ELF-1 (cell line): ENCODE results near the gene IL21.
"Not testable (repeated sequence)": the region's sequence is repeated elsewhere in the genome, so short reads cannot be mapped to it uniquely, and the experiment has no call there.

ENCODE experiments used
- DNase-seq: peaks from one replicate; pipeline ENCODE4 v3.0.0-alpha.2; 2016; ENCODE audit warnings: low read depth, low spot score

IL21 gene

DNA sequence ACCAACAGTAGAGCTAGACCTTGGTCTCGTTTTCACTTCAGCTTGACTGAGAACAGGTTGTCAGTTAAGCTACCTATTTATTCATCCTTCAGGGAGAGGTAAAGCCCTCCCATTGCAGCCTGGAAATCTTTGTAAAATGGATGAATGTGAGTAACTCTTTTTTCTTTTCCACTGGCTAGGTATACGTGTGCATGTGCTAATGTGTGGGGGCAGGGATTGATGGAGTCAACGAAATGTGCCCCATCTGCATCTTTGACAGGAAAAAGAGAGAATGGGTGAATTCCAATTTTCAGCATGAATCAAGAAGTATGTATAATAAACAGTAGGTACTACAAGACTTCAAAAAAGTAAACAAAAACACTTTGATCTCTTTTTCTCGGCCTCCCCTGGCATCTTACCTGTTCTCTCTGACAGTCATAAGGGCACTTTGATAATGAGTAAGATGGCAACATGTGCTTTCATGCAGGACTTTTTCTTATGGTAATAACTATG is at the start of gene IL21:
Gene IL21 (minus strand): TSS at position 51 of the 492 bp plus-strand sequence. CDS start 55 bp downstream, outside the sequence.
- DNase-seq = no peak

DNA sequence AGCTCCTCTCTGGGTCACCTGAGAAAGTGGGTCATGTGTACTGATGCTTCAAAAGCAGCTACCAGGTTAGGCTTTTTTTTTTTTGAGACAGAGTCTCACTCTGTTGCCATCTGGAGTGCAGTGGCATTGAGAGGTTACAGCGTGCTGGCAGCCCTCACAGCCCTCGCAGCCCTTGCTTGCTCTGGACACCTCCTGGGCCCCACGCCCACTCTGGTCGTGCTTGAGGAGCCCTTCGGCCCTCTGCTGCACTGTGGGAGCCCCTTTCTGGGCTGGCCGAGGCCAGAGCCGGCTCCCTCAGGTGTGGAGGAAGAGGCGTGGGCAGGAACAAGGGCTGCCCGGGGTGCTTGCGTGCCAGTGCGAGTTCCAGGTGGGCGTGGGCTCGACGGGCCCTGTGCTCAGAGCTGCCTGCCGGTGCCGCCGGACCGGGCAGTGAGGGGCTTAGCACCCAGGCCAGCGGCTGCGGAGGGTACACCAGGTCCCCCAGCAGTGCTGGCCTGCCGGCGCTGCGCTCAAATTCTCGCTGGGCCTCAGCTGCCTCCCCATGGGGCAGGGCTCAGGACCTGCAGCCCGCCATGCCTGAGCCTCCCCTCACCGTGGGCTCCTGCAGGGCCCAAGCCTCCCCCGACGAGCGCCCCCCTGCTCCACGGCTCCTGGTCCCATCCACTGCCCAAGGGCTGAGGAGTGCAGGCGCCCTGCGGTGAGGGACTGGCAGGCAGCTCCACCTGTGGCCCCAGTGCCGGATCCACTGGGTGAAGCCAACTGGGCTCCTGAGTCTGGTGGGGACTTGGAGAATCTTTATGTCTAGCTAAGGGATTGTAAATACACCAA is 49.3 kb upstream of the IL21 start:
- DNase-seq = no peak

- no peak for DNase-seq
Measured at GRCh38 chr4:122668241-122668640, 47.4 kb upstream of the IL21 start.

GRCh38 chr4:122666527-122667245 is 45.8 kb upstream of the IL21 start:
- DNase-seq = no peak

- DNase-seq = no peak
Measured at GRCh38 chr4:122665161-122665929, 44.5 kb upstream of the IL21 start.

- DNase-seq = no peak
Measured at GRCh38 chr4:122663814-122664610, 43.1 kb upstream of the IL21 start.

- no peak for DNase-seq
Measured at GRCh38 chr4:122663291-122663690, 42.4 kb upstream of the IL21 start.

DNA sequence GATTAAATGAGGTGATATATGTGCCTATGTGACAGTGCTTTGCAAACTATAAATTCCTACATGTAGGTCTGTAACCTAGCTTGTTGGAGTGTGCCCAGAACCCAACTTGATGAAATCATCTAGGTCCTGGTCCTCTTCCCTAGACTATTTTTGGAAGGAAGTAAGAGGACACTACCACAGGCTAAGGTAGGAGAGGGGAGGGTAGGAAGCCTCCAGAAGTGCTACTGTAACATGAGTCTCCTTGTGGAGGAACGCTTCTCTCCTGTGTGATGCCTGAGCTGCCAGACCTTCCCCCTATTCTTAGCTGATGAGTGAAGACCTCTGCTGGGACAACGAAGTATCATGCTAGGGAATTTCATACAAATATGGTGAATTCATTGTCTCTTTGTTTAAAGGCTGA is 41.8 kb upstream of the IL21 start:
- DNase-seq = no peak

DNA sequence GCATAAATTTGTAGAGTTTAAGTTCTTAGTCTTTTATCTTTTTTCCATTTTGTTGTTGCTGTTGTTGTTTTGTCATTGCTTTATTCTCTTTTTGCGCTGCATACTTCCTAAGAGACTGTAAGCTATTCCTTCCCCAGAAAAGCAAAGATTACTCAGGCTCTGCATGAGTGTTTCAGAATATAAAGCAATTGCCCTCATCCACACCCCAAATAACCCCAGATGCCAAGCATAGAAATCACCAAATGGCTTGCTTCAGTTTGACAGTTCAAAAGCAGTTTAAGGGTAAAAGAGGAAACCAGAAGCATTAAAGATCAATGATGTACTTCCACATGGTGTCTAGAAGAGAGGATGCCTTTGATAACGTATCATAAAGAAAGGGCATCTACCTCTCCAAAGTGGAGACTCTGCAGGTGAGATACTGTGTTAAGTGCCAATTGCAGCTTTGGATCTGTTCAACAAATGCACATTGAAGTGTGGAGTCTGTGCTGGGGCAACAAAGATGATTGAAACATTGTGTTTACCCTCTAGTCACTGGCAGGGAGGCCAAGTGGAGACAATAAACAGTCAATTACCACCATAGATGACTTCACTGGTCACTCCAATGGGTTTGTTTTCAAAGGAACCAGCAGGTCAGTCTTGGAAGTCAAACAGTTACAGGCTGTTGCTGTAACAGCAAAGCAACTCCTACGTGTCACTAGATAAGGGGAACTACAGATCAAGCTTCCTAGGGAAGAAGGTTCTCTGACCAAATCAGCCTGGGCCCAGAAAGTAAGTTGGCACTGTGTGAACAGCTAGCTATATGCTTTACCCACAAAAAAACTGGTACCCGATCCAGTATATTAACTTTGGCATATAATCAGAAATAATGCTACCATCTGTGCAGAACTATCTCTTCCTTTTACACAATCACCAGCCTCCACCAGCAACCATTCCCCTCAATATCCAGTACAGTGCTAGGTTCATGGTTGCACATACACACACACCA is 40.6 kb upstream of the IL21 start:
- DNase-seq = no peak

- no peak for DNase-seq
Measured at GRCh38 chr4:122658818-122659295, 38.0 kb upstream of the IL21 start.

DNA sequence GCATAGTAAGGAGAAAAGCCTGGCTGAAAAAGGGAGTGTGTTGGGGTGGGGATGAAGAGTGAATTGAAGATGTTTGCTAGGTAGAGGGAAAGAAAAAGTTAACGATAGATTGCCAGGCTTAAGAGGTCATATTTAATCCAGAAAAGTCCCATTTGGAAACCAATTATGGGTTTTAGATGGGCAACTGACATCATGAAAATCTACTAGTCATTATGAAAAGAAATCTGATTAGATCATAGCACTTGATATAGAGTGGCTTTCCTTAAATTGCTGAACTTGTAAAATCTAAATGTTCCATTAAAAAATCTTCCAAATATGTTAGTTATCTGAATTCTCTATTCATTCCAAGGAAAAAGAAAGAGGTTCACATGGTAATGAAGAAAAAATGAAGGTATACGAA is 37.5 kb upstream of the IL21 start:
- no peak for DNase-seq

- DNase-seq = no peak
Measured at GRCh38 chr4:122657553-122657952, 36.7 kb upstream of the IL21 start.

DNA sequence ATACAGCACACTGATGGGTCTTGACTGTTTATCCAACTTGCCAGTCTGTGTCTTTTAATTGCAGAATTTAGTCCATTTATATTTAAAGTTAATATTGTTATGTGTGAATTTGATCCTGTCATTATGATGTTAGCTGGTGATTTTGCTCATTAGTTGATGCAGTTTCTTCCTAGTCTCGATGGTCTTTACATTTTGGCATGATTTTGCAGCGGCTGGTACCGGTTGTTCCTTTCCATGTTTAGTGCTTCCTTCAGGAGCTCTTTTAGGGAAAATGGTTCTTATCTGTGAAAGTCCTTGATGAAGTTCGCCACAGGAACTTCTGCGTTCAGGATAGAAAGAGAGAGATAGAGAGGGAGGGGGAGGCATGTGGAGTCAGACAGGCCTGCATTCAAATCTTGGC is 35.7 kb upstream of the IL21 start:
- DNase-seq = not testable (repeated sequence)

GRCh38 chr4:122652379-122652778 is 31.5 kb upstream of the IL21 start:
- DNase-seq = no peak

GRCh38 chr4:122650148-122650547 is 29.3 kb upstream of the IL21 start:
- no peak for DNase-seq

GRCh38 chr4:122647656-122648055 is 26.8 kb upstream of the IL21 start:
- DNase-seq = no peak

DNA sequence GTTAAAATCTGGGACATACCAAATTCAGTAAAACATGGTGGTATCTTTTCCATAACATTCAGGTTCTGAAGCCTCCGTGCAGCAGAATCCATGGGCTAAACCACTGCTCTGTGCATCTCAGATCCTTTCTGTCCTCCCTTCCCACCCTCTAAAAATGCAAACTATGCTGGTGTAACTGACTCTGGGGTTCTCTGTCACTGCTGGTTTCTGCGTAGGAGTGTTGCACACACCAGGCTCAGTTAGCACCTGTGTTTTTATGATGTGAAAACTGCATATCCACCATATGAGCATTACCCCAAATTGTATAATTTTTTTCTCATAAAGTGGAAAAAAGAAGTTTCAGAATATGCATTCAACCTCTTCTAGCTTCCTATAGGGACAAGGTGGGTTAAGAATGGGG is 22.4 kb upstream of the IL21 start:
- DNase-seq = no peak

- no peak for DNase-seq
Measured at GRCh38 chr4:122639181-122639580, 18.3 kb upstream of the IL21 start.

DNA sequence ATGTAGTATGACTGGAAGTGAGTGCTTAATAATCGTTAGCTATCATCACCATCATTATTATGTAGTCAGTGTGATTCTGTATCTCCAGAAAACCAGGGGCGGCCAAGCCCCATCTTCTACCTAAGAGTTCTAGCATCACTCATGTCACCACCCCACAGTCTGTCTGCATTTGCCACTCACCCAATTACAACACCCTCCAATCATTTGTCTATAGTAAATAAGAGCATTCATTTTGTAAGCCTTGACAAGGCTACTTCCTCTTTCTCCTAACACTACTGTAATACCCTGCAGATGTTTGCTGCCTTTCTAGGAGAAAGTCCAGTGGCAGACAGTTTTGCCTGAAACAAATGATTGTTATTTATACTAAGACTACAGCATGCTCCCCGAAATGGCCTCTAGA is 15.8 kb upstream of the IL21 start:
- no peak for DNase-seq

- DNase-seq = no peak
Measured at GRCh38 chr4:122635205-122635604, 14.3 kb upstream of the IL21 start.
